Gastrocnemius medialis (tissue), 4 donors: Measurements from ENCODE around the gene CDC42BPA.

Experiments
- CTCF ChIP-seq, 5 experiments: fragments of 450-650 bp in 3 of 5; fragments of 200-600 bp in 2 of 5; sonication (generic) in 2 of 5; IDR thresholded peaks in 4 of 5; conservative IDR thresholded peaks in 1 of 5; 1 replicate in 4 of 5; 2 replicates in 1 of 5; pipeline ENCODE4 v1.5.1; 2016 to 2019; ENCODE audit warnings: antibody characterized with exemption in 5 of 5, mild to moderate bottlenecking in 3 of 5, moderate library complexity in 3 of 5
- POLR2A ChIP-seq, 2 donors: fragments of 450-650 bp; IDR thresholded peaks; one replicate each; pipeline ENCODE4 v1.6.1; 2017; ENCODE audit warnings: antibody characterized with exemption in 2 of 2, mild to moderate bottlenecking in 2 of 2, moderate library complexity in 2 of 2

GRCh38 chr1:227263869-227264268 is 54.4 kb downstream of the CDC42BPA start:
- TF ChIP-seq CTCF (IDR thresholded peaks at IDR 0.05 in 4 of 5, conservative IDR thresholded peaks at IDR 0.05 in 1 of 5) (no peak), POLR2A (IDR thresholded peaks at IDR 0.05) (no peak)
